Uterus (tissue), 4 donors: ENCODE measurements around the gene PEAK1. TPM values are rescaled to one million over a fixed set of nuclear protein-coding genes. Genes with fewer than 3 reads are reported as not detected.

Experiments used
- DNase-seq, 2 donors: peaks; one replicate each; pipeline ENCODE4 v3.0.0-alpha.2; 2019 to 2020
- H3K27ac ChIP-seq, 2 donors: fragments of 200-600 bp; sonication (generic); 1 replicate in 1 of 2; 2 replicates in 1 of 2; pipeline ENCODE4 v1.5.1; 2016 to 2018
- H3K27me3 ChIP-seq, 2 donors: fragments of 200-600 bp; sonication (generic); one replicate each; pipeline ENCODE4 v1.5.1; 2018 to 2019; ENCODE audit warnings: control low read depth in 1 of 2
- H3K36me3 ChIP-seq, 2 donors: fragments of 200-600 bp; sonication (generic); one replicate each; pipeline ENCODE4 v1.5.1; 2019; ENCODE audit warnings: control low read depth in 1 of 2
- H3K4me1 ChIP-seq, 2 donors: fragments of 200-600 bp; sonication (generic); one replicate each; pipeline ENCODE4 v1.5.1; 2018 to 2019; ENCODE audit warnings: control low read depth in 1 of 2
- H3K4me3 ChIP-seq, 2 donors: fragments of 200-600 bp; sonication (generic); 1 replicate in 1 of 2; 2 replicates in 1 of 2; pipeline ENCODE4 v1.5.1; 2018 to 2019; ENCODE audit warnings: mild to moderate bottlenecking in 1 of 2
- H3K9me3 ChIP-seq, 2 donors: fragments of 200-600 bp; sonication (generic); one replicate each; pipeline ENCODE4 v1.5.1; 2019; ENCODE audit warnings: control low read depth in 1 of 2
- CTCF ChIP-seq, 4 experiments: fragments of 200-600 bp in 2 of 4; fragments of 450-650 bp in 2 of 4; sonication (generic) in 2 of 4; IDR thresholded peaks; one replicate each; pipeline ENCODE4 v1.5.1; 2016 to 2019; ENCODE audit warnings: antibody characterized with exemption in 4 of 4, mild to moderate bottlenecking in 2 of 4, moderate library complexity in 1 of 4
- POLR2A ChIP-seq, 2 donors: fragments of 450-650 bp; IDR thresholded peaks; one replicate each; pipeline ENCODE4 v1.6.1; 2016; ENCODE audit warnings: antibody characterized with exemption in 2 of 2, mild to moderate bottlenecking in 1 of 2, moderate library complexity in 1 of 2
- intact Hi-C: fragments of 100-400 bp; cut with DNase I; formaldehyde crosslinking; loops from one replicate; pipeline ENCODE4 v1.15.1; 2023; ENCODE audit warnings: low total_unique reads
- total RNA-seq, 4 donors: library from RNA; depleted of rRNA in 3 of 4; stranded (reverse); fragments of >200 nt in 3 of 4; gene quantifications; one replicate each; pipeline versions ENCODE4 v1.1.0 to v1.2.4, GENCODE V29; 2014 to 2023
- donor health status: DM: yes; HTN: yes; CAD: no.

The PEAK1 gene
- total RNA-seq, 4 donors from 2014 or later, result 14.4 to 87.3 (median 43.5) TPM

- no peak for DNase-seq
- intact Hi-C loops, result no loop called here
- TF ChIP-seq CTCF (IDR thresholded peaks at IDR 0.05), result no peak
- no peak for TF ChIP-seq POLR2A (IDR thresholded peaks at IDR 0.05)
- H3K27me3 ChIP-seq, result no peaks in the 10 kb centered on the region
- H3K36me3 ChIP-seq, result no peaks in the 10 kb centered on the region
- no peaks in the 10 kb centered on the region for H3K9me3 ChIP-seq
- no peak overlapping the region for H3K4me3 ChIP-seq
- H3K27ac ChIP-seq, result no peak overlapping the region
- no peaks in the 10 kb centered on the region for H3K4me1 ChIP-seq
These were observed 46.5 kb downstream of the PEAK1 start for GRCh38 chr15:77373441-77373840.

- no peak overlapping the region for H3K4me3 ChIP-seq
- no peak for TF ChIP-seq CTCF (IDR thresholded peaks at IDR 0.05)
- no peak overlapping the region for H3K27ac ChIP-seq
- H3K27me3 ChIP-seq, result no peaks in the 10 kb centered on the region
- no peaks in the 10 kb centered on the region for H3K4me1 ChIP-seq
- DNase-seq, result no peak
- intact Hi-C loops, result no loop called here
- no peaks in the 10 kb centered on the region for H3K36me3 ChIP-seq
- no peaks in the 10 kb centered on the region for H3K9me3 ChIP-seq
These were observed 47.9 kb downstream of the PEAK1 start for GRCh38 chr15:77371850-77372563.

GRCh38 chr15:77370580-77370979, 49.3 kb downstream of the PEAK1 start:
- TF ChIP-seq CTCF (IDR thresholded peaks at IDR 0.05) (no peak), POLR2A (IDR thresholded peaks at IDR 0.05) (no peak)
- no peak for DNase-seq
- intact Hi-C loops, result no loop called here
- H3K9me3 ChIP-seq, result no peaks in the 10 kb centered on the region
- no peak overlapping the region for H3K4me3 ChIP-seq
- H3K27me3 ChIP-seq, result no peaks in the 10 kb centered on the region
- H3K36me3 ChIP-seq, result no peaks in the 10 kb centered on the region
- H3K4me1 ChIP-seq, result no peaks in the 10 kb centered on the region
- H3K27ac ChIP-seq, result no peak overlapping the region

GRCh38 chr15:77369168-77369567, 50.7 kb downstream of the PEAK1 start:
- Histone ChIP-seq H3K27ac (no peak overlapping the region), H3K27me3 (no peaks in the 10 kb centered on the region), H3K4me1 (no peaks in the 10 kb centered on the region), H3K4me3 (no peak overlapping the region), H3K36me3 (no peaks in the 10 kb centered on the region), H3K9me3 (no peaks in the 10 kb centered on the region)
- intact Hi-C loops, result no loop called here
- no peak for DNase-seq
- no peak for TF ChIP-seq POLR2A (IDR thresholded peaks at IDR 0.05)
- no peak for TF ChIP-seq CTCF (IDR thresholded peaks at IDR 0.05)

GRCh38 chr15:77367631-77368030, 52.3 kb downstream of the PEAK1 start:
- no peak for DNase-seq
- Histone ChIP-seq H3K9me3 (no peaks in the 10 kb centered on the region), H3K4me3 (no peak overlapping the region), H3K4me1 (no peaks in the 10 kb centered on the region), H3K27ac (no peak overlapping the region), H3K27me3 (no peaks in the 10 kb centered on the region), H3K36me3 (no peaks in the 10 kb centered on the region)
- TF ChIP-seq POLR2A (IDR thresholded peaks at IDR 0.05) (no peak), CTCF (IDR thresholded peaks at IDR 0.05) (no peak)
- intact Hi-C loops, result no loop called here
